Astrocyte of the cerebellum (primary cell): Measurements from ENCODE around the gene MEF2C.

Experiments used
- DNase-seq: peaks from one replicate; pipeline ENCODE4 v3.0.0-alpha.2; 2011; ENCODE audit warnings: low read depth
- H3K4me3 ChIP-seq: 2 replicates; pipeline ENCODE4 v1.5.1; 2011; ENCODE audit warnings: mild to moderate bottlenecking, low read depth, low read length, moderate library complexity
- in situ Hi-C: cut with HindIII; loops from 2 replicates; pipeline ENCODE4 v1.10.0; 2017; ENCODE audit warnings: low sequenced_read_pairs
- TF ChIP-seq, protein P1 (sequence below): IDR thresholded peaks from 2 replicates; pipeline ENCODE4 v1.5.1; 2012; ENCODE audit warnings: low read length, low read depth, moderate library complexity, mild to moderate bottlenecking; ENCODE audit errors: missing control alignments

The MEF2C gene

DNA sequence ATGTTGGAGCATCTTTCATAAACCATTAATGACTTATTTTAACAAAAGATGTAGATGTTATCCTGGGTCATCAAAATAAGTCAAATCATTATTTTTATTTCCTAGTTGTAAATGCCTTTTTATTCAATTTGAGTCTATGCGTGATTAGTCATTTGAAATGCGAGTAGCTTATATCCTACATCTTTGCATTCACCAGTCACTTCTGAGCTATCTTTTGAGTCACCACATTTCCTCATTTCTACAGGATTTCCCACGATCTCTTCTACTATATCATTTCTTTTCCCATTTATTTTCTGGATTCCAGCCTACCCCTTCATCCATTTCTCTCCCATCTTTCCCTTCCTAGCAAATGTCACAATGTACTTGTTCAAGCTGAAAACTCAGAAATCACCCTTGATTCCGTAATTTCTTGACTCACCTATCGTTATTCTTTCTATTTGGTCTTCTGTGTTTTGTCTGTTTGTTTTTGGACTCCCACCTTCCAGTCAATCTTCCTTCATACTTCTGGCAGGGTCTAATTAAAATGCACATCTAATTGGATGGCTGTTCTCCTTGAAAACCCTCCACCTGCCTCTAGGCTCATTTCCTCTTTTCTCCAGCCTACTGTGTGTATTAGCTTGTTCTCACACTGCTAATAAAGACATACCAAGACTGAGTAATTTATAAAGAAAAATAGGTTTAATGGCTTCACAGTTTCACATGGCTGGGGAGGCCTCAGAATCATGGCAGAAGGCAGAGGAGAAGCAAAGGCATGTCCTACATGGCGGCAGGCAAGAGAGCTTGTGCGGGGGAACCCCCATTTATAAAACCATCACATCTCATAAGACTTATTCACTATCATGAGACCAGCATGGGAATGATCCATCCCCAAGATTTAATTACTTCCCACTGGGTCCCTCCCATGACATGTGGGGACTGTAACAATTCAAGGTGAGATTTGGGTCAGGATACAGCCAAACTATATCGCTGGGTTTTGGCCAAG is 112.4 kb downstream of the MEF2C start:
- TF ChIP-seq, protein P1, sequence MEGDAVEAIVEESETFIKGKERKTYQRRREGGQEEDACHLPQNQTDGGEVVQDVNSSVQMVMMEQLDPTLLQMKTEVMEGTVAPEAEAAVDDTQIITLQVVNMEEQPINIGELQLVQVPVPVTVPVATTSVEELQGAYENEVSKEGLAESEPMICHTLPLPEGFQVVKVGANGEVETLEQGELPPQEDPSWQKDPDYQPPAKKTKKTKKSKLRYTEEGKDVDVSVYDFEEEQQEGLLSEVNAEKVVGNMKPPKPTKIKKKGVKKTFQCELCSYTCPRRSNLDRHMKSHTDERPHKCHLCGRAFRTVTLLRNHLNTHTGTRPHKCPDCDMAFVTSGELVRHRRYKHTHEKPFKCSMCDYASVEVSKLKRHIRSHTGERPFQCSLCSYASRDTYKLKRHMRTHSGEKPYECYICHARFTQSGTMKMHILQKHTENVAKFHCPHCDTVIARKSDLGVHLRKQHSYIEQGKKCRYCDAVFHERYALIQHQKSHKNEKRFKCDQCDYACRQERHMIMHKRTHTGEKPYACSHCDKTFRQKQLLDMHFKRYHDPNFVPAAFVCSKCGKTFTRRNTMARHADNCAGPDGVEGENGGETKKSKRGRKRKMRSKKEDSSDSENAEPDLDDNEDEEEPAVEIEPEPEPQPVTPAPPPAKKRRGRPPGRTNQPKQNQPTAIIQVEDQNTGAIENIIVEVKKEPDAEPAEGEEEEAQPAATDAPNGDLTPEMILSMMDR: no peak
- DNase-seq: no peak
- H3K4me3 ChIP-seq: no peak overlapping the region
- in situ Hi-C loops: no loop called here

DNA sequence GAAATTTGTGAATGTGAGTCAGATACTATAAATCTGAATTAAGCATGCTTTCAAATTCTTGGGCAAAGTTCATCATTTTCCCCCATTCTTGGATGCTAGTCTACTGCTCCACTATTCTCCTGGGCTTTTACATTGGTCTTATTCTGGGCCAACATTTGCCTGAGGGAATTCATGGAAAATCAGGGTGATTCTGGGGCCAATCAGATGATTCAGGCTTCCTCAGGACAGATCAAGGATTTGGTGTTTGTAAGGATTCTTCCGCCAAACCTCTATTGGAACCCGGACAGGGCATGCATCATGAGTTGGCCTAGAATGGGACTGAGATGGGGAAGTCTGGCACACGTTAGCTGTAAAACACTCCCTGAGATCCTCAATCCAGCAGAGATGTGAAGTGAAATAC is 113.8 kb downstream of the MEF2C start:
- DNase-seq: peak; percentile 66
- TF ChIP-seq, protein P1: no peak
- in situ Hi-C loops: no loop called here
- no peak overlapping the region for H3K4me3 ChIP-seq

DNA sequence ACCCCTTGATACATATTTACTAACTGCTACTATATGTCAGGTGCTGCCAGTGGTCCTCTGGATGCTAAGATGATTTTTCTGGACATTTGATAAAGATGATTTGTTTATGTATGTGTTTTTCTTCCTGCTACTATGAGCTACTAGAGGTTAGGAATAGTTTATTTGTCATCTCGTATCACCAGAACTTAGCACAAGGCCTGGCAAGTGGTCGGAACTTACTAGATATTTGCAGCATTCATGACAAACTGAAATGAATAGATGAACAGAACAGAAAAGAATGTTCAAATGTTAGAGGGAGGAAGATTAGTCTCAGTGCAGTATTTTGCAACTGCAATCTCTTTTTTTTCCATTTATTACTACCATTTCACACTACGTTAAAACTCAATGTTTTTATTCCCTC is 114.6 kb downstream of the MEF2C start:
- in situ Hi-C loops: no loop called here
- no peak overlapping the region for H3K4me3 ChIP-seq
- no peak for DNase-seq
- TF ChIP-seq, protein P1: no peak

DNA sequence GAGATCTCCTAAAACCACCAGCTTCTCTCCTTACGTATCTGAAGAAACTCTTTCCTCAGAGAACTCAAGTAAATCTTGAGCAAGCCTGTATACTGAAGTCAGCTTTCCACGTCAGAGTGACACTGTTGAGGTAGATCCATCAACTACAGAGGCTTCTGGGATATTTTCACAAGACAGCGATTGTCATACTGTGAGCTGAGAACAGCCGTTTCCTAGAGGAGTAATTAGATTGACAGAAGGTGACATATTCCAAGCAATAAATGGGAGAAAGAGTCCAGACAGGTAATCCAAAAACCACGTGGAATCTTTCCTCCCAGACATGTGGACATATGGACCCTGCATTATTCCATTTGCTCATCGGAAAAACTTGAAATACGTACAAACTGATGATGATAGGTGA is 117.2 kb downstream of the MEF2C start:
- DNase-seq: no peak
- no peak overlapping the region for H3K4me3 ChIP-seq
- TF ChIP-seq, protein P1: no peak
- in situ Hi-C loops: no loop called here

DNA sequence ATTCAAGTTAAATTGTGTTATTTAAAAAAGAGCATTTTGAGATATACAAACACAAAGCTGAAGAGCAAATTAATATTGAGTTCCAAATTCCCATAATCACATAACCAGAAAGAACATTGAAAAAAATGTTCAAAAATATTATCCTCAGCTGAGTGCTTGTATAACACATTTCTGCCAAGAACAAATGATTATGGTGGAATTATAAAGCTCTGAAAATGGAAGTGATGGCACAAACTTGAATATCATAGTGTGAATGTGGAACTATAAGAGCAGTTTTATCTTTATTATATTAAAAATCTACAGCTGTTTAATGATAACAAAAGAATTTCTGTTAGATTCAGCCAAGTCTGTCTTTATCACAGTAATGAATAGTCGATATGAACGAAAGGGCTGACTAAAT is 117.8 kb downstream of the MEF2C start:
- in situ Hi-C loops: no loop called here
- TF ChIP-seq, protein P1: no peak

DNA sequence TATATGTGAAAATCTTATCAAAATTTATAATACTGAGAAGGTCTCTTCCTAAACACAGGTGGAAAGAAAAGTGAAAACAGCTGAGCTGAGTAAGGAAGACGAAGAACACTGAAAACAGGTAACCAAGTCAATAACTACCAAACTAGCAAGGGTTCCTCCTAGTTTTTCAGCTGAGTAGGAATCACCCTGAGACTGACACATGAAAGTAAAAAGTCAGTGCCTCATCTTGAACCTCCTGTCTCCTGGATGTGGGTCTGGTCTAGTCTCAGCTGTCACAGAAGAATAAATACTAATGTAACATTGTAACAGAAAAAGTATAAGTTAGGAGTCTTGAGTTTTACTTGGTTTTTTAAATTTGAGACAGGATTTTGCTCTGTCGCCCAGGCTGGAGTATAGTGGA is 121.0 kb downstream of the MEF2C start:
- TF ChIP-seq, protein P1: no peak
- in situ Hi-C loops: no loop called here
- no peak overlapping the region for H3K4me3 ChIP-seq
- no peak for DNase-seq

More for the DNA sequence above, 117.8 kb downstream of the MEF2C start:
- no peak overlapping the region for H3K4me3 ChIP-seq
- DNase-seq: no peak
